ENCODE results near the gene SOX18. TPM values are rescaled to one million over a fixed set of nuclear protein-coding genes. Genes with fewer than 3 reads are reported as not detected.

SOX18 gene
- total and polyA plus RNA-seq, 2 of the 8 experiments (the other 6 are each of a cell fraction or from before 2014, with no cell fraction given), result 0.09 TPM; not detected in 1

GRCh38 chr20:64035933-64036345 is 13.5 kb downstream of the SOX18 start, which contains the start of gene C20orf204:
Gene C20orf204, plus strand, starts transcription at chr20:64036182. Its CDS starts 142 bp downstream, at chr20:64036324.
- peaks cover 8 to 35% (median 27%) of the 10 kb centered on the region in 4 experiments for H3K27me3 ChIP-seq (replicated peaks in 1 of 4; ENCODE audit: control insufficient read depth in 3 of 4, extremely low read depth in 1 of 4, insufficient read depth in 3 of 4, low read length in 3 of 4)
- no peak within 1 kb of the TSS for H3K56ac ChIP-seq (replicated peaks; ENCODE audit: insufficient read length, low read depth, low read length)
- H4K91ac ChIP-seq (replicated peaks; ENCODE audit: insufficient read length, low read length), result peak within 1 kb of the TSS; percentile 42
- H3K79me2 ChIP-seq (ENCODE audit: control insufficient read depth in 1 of 2, insufficient read depth in 2 of 2, low read length in 2 of 2), result no peaks in the 10 kb centered on the region
- H3K4me1 ChIP-seq (replicated peaks in 1 of 4; ENCODE audit: control insufficient read depth in 3 of 4, insufficient read depth in 4 of 4, low read length in 3 of 4), result peaks cover 0 to 19% (median 15%) of the 10 kb centered on the region in 4 experiments; a peak in 6 of 7 replicates
- peak within 1 kb of the TSS; percentile 47 for H4K5ac ChIP-seq (ENCODE audit: insufficient read length, low read depth, low read length)
- POLR2A ChIA-PET (ENCODE audit: partially characterized antibody), result interaction anchor here (1.0 to 1.9 kb wide), 8 partner anchors 8 to 53 kb away, joined by 3 to 8 read pairs (median 4); partner anchors contain the start of gene TCEA2
- peak within 1 kb of the TSS; percentile 60; the same call in 1 of the 2 replicates for H2BK12ac ChIP-seq (ENCODE audit: low read depth, low read length)
- H4K8ac ChIP-seq (ENCODE audit: extremely low read depth, insufficient read depth, low read length), result peak within 1 kb of the TSS; percentile 4; the same call in 1 of the 2 replicates
- peak within 1 kb of the TSS; percentile 83 for H3K18ac ChIP-seq (ENCODE audit: extremely low read depth, low read length)
- WGBS, 2 experiments (ENCODE audit: extremely low coverage in 1 of 2, insufficient coverage in 1 of 2, insufficient read length in 1 of 2, insufficient replicate concordance in 2 of 2, low coverage in 1 of 2, low lambda C conversion rate in 2 of 2, missing lambda C conversion rate in 1 of 2), result 85% methylated on average over 5 of the region's 10 CpGs; no CpG with 5 or more reads in 1 of the 2 experiments
- H2AK5ac ChIP-seq (ENCODE audit: low read depth, low read length), result peak within 1 kb of the TSS; percentile 39; the same call in 1 of the 2 replicates
- no peak within 1 kb of the TSS for H2AFZ ChIP-seq (ENCODE audit: low read length)
- no peaks in the 10 kb centered on the region; the same call in 1 of the 2 replicates for H3K79me1 ChIP-seq (ENCODE audit: low read depth, low read length)
- H2BK20ac ChIP-seq (ENCODE audit: low read length), result peak within 1 kb of the TSS; percentile 61; the same call in 1 of the 2 replicates
- peaks cover 4 to 14% (median 7%) of the 10 kb centered on the region in 4 experiments; a peak in 5 of 8 replicates for H3K36me3 ChIP-seq (ENCODE audit: control insufficient read depth in 2 of 4, insufficient read depth in 4 of 4, low read length in 3 of 4)
- H3K4me2 ChIP-seq (ENCODE audit: insufficient read depth in 1 of 2, low read depth in 2 of 2, low read length in 2 of 2), result peak within 1 kb of the TSS in 1 of 2 experiments; percentile 14; a peak in 3 of 4 replicates
- no peak within 1 kb of the TSS for H3K9ac ChIP-seq (replicated peaks in 1 of 4; ENCODE audit: extremely low read depth in 1 of 4, low read depth in 3 of 4, low read length in 3 of 4)
- peaks cover 3% of the 10 kb centered on the region; the same call in 1 of the 2 replicates for H3K23me2 ChIP-seq (ENCODE audit: low read depth, low read length)
- no peak within 1 kb of the TSS for H2BK15ac ChIP-seq (ENCODE audit: low read length)
- FAIRE-seq, result no peak
- peaks cover 0 to 3% of the 10 kb centered on the region in 2 experiments for H4K20me1 ChIP-seq (replicated peaks in 1 of 2; ENCODE audit: control insufficient read depth in 1 of 2, insufficient read depth in 2 of 2, low read length in 2 of 2)
- no peak within 1 kb of the TSS for H3K14ac ChIP-seq (ENCODE audit: insufficient read length)
- DNase-seq (ENCODE audit: low read depth in 1 of 2, low spot score in 2 of 2), result no peak
- H3K4ac ChIP-seq (replicated peaks; ENCODE audit: insufficient read length, low read depth, low read length), result no peak within 1 kb of the TSS
- 0 out of 2 replicates have a peak within 1 kb of the TSS, but pooled peaks have one; percentile 19 for H3K27ac ChIP-seq (ENCODE audit: low read depth, low read length)
- peak within 1 kb of the TSS; percentile 84 for H2BK5ac ChIP-seq (ENCODE audit: low read depth, low read length)
- H2BK120ac ChIP-seq (replicated peaks; ENCODE audit: low read depth, low read length), result no peak within 1 kb of the TSS
- no peak within 1 kb of the TSS for H3K23ac ChIP-seq (ENCODE audit: insufficient read length)
- CTCF ChIA-PET (ENCODE audit: partially characterized antibody), result interaction anchor here (1.1 to 7.3 kb wide), 7 partner anchors 18 to 84 kb away, joined by 3 to 73 read pairs (median 11); partner anchors contain the start of gene PRPF6
- TF ChIP-seq E2F6 (IDR thresholded peaks at IDR 0.05) (no peak), SIN3A (conservative IDR thresholded peaks at IDR 0.05 in 1 of 2, IDR thresholded peaks at IDR 0.05 in 1 of 2; ENCODE audit: low read depth in 1 of 2, low read length in 2 of 2) (peak in 1 of 2 experiments; percentile 51; a peak in 1 of 4 replicates), BCL11A (IDR thresholded peaks at IDR 0.05; ENCODE audit: low read depth in 2 of 2, low read length in 2 of 2) (no peak), TBP (IDR thresholded peaks at IDR 0.05; ENCODE audit: low read depth, low read length) (no peak), CREB1 (IDR thresholded peaks at IDR 0.05) (0 out of 2 replicates have a peak, but pooled peaks have one; percentile 8), EP300 (IDR thresholded peaks at IDR 0.05; ENCODE audit: borderline replicate concordance in 1 of 2, low read depth in 2 of 2, low read length in 2 of 2) (no peak), EGR1 (IDR thresholded peaks at IDR 0.05; ENCODE audit: borderline replicate concordance, low read depth, low read length) (peak; percentile 35; the same call in 1 of the 2 replicates), CTBP2 (IDR thresholded peaks at IDR 0.05; ENCODE audit: borderline replicate concordance, insufficient read depth, insufficient read length, low read length) (peak; percentile 81), TAF7 (optimal IDR thresholded peaks at IDR 0.05; ENCODE audit: borderline replicate concordance, low read depth, low read length) (no peak), YY1 (IDR thresholded peaks at IDR 0.05; ENCODE audit: low read depth, low read length) (no peak), KDM1A (IDR thresholded peaks at IDR 0.05; ENCODE audit: borderline replicate concordance, low read length) (0 out of 2 replicates have a peak, but pooled peaks have one; percentile 13)
- no peak within 1 kb of the TSS; a peak in 1 of 8 replicates for H3K4me3 ChIP-seq (ENCODE audit: extremely low read depth in 1 of 4, insufficient read depth in 2 of 4, low read depth in 3 of 4, low read length in 4 of 4)
- no peaks in the 10 kb centered on the region for H3K9me3 ChIP-seq (ENCODE audit: insufficient read depth in 2 of 2, low read depth in 1 of 2, low read length in 1 of 2)

Measured in H1 (cell line).